Psoas muscle (tissue), 8 donors: ENCODE data around the gene PLA2G2E. TPM values are rescaled to one million over a fixed set of nuclear protein-coding genes. Genes with fewer than 3 reads are reported as not detected.

Source experiments
- ATAC-seq, 4 donors: fragments of 200-7000 bp; cut with Tn5 transposase; one replicate each; pipeline ENCODE4 v1.9.1; 2020; ENCODE audit warnings: moderate library complexity in 3 of 4, mild to moderate bottlenecking in 2 of 4
- DNase-seq, 2 donors: peaks; one replicate each; pipeline ENCODE4 v3.0.0-alpha.2; 2020
- H3K27ac ChIP-seq: fragments of 200-600 bp; one replicate; pipeline ENCODE4 v1.8.0; 2022
- H3K27me3 ChIP-seq, 3 donors: fragments of 200-600 bp in 1 of 3; one replicate each; pipeline versions ENCODE4 v1.6.1 to v1.8.0; 2013 to 2022; ENCODE audit warnings: low read length in 2 of 3, mild to moderate bottlenecking in 2 of 3, moderate library complexity in 1 of 3; ENCODE audit not compliant: insufficient read depth in 3 of 3
- H3K36me3 ChIP-seq, 2 donors: fragments of 200-600 bp in 1 of 2; one replicate each; pipeline versions ENCODE4 v1.6.1 to v1.8.0; 2013 to 2022; ENCODE audit warnings: low read depth in 1 of 2, mild to moderate bottlenecking in 1 of 2, moderate library complexity in 1 of 2; ENCODE audit not compliant: insufficient read depth in 1 of 2
- H3K4me1 ChIP-seq: fragments of 200-600 bp; one replicate; pipeline ENCODE4 v1.8.0; 2022
- H3K4me3 ChIP-seq: fragments of 200-600 bp; one replicate; pipeline ENCODE4 v1.8.0; 2022; ENCODE audit warnings: mild to moderate bottlenecking
- H3K9me3 ChIP-seq: fragments of 200-600 bp; one replicate; pipeline ENCODE4 v1.8.0; 2022
- WGBS, 3 donors: extraction: QIAGEN DNeasy Blood & Tissue Kit; methylation state at CpG; one replicate each; pipeline versions ENCODE4 v1.1.6 to v1.1.7; 2013; 5-methylcytosine and 5-hydroxymethylcytosine counted together
- intact Hi-C, 2 donors: fragments of 100-400 bp; cut with DNase I; formaldehyde crosslinking; loops; one replicate each; pipeline versions ENCODE4 v1.11.0 to v1.14.2; 2022
- polyA plus RNA-seq, 3 donors: library from polyadenylated mRNA; stranded (reverse); fragments of 200-250 nt; gene quantifications; one replicate each; pipeline ENCODE4 v1.2.3, GENCODE V29; 2013
- total RNA-seq, 4 donors: library from RNA; stranded (reverse); fragmentation: NEBNext Ultra II Directional in 2 of 4; extraction: Animal tissue kit (Norgen Biotek cat#: 25700) in 2 of 4; gene quantifications; one replicate each; pipeline versions ENCODE4 v1.2.1 to v1.2.4, GENCODE V29; 2021 to 2023
- TF ChIP-seq, protein P1 (sequence below): fragments of 200-600 bp; IDR thresholded peaks from one replicate; pipeline ENCODE4 v1.8.0; 2022; ENCODE audit warnings: antibody characterized with exemption
- donor health status: healthy with polysubstance abuse.
- donor health status: DM: no; HTN: no; CAD: no; lungs with moderate emphysema.
- donor health status: Bipolar disorder and iron deficiency.
- donor health status: healthy.
- donor health status: DM: yes; HTN: yes; CAD: no.
- donor health status: DM: no; HTN: no; CAD: no.
- donor health status: DM: no; HTN: no; CAD: no.
- donor health status: DM: yes; HTN: yes; CAD: no.

PLA2G2E gene
- total and polyA plus RNA-seq, 7 donors, result not detected

DNA sequence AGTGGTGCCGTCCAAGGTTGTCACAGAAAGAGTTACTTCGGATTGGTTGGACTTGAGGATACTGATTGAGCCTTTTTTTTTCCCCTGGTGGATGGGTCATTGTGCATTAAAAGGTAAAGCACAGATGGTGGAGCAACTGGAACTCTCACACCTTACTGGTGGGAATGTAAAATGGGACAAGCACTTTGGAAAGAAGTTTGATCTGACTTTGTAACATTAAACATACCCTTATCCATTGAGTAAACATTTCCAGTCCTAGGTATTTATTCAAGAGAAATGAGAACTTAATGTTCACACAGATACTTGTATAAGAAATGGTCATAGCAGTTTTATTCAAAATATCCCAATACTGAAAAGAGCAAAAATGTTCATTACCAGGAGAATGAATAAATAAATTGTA lies 41.1 kb upstream of the PLA2G2E start:
- no peak overlapping the region for H3K27ac ChIP-seq
- H3K9me3 ChIP-seq, result no peaks in the 10 kb centered on the region
- H3K4me1 ChIP-seq, result no peaks in the 10 kb centered on the region
- TF ChIP-seq, protein P1, sequence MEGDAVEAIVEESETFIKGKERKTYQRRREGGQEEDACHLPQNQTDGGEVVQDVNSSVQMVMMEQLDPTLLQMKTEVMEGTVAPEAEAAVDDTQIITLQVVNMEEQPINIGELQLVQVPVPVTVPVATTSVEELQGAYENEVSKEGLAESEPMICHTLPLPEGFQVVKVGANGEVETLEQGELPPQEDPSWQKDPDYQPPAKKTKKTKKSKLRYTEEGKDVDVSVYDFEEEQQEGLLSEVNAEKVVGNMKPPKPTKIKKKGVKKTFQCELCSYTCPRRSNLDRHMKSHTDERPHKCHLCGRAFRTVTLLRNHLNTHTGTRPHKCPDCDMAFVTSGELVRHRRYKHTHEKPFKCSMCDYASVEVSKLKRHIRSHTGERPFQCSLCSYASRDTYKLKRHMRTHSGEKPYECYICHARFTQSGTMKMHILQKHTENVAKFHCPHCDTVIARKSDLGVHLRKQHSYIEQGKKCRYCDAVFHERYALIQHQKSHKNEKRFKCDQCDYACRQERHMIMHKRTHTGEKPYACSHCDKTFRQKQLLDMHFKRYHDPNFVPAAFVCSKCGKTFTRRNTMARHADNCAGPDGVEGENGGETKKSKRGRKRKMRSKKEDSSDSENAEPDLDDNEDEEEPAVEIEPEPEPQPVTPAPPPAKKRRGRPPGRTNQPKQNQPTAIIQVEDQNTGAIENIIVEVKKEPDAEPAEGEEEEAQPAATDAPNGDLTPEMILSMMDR, result no peak
- no peak overlapping the region for H3K4me3 ChIP-seq
- ATAC-seq (no peak), DNase-seq (no peak)
- H3K36me3 ChIP-seq, result no peaks in the 10 kb centered on the region
- intact Hi-C loops, result no loop called here
- peaks cover 0 to 15% (median 0%) of the 10 kb centered on the region in 3 donors for H3K27me3 ChIP-seq
- WGBS, 3 donors, result 47 to 87% (median 50%) methylated on average over 2 of the region's 2 CpGs

DNA sequence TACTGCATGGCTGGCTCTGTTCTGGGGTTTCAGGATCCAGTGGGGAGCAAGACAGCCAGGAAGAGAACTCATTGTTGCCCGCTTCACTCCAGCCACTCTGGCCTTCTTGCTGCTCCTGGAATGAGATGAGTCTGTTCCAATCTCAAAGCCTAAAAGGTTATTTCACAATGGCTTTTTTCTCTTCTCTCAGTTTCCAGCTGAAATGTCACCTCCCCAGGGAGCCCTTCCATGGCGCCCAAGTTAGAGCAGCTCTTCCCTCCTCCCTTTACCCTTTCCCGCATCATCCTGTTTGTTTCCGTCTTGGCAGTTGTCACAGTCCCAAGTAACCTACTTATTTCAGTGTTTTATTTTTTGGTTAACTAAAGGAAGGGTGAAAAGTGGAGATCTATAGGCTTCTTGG lies 40.2 kb upstream of the PLA2G2E start:
- TF ChIP-seq, protein P1, result no peak
- DNase-seq (no peak), ATAC-seq (no peak)
- WGBS, 3 donors, result 71 to 86% (median 82%) methylated on average over 4 of the region's 4 CpGs
- no peak overlapping the region for H3K27ac ChIP-seq
- peaks cover 0 to 13% (median 2%) of the 10 kb centered on the region in 3 donors for H3K27me3 ChIP-seq
- no peak overlapping the region for H3K4me3 ChIP-seq
- H3K4me1 ChIP-seq, result no peaks in the 10 kb centered on the region
- no peaks in the 10 kb centered on the region for H3K36me3 ChIP-seq
- intact Hi-C loops, result no loop called here
- H3K9me3 ChIP-seq, result no peaks in the 10 kb centered on the region

GRCh38 chr1:19960591-19960990 lies 37.2 kb upstream of the PLA2G2E start:
- no peak overlapping the region for H3K4me3 ChIP-seq
- TF ChIP-seq, protein P1, result no peak
- peaks cover 0 to 30% (median 2%) of the 10 kb centered on the region in 3 donors for H3K27me3 ChIP-seq
- WGBS, 3 donors, result 41 to 45% (median 44%) methylated on average over 5 of the region's 5 CpGs
- no peak for DNase-seq
- no peaks in the 10 kb centered on the region for H3K36me3 ChIP-seq
- intact Hi-C loops, result no loop called here
- no peak for ATAC-seq
- no peaks in the 10 kb centered on the region for H3K4me1 ChIP-seq
- H3K9me3 ChIP-seq, result no peaks in the 10 kb centered on the region
- H3K27ac ChIP-seq, result no peak overlapping the region

- DNase-seq, result no peak
- peaks cover 0 to 46% (median 5%) of the 10 kb centered on the region in 3 donors for H3K27me3 ChIP-seq
- no peak overlapping the region for H3K4me3 ChIP-seq
- ATAC-seq, result no peak
- no peaks in the 10 kb centered on the region for H3K4me1 ChIP-seq
- 67 to 76% (median 75%) methylated on average over 4 of the region's 4 CpGs for WGBS, 3 donors
- H3K36me3 ChIP-seq, result no peaks in the 10 kb centered on the region
- TF ChIP-seq, protein P1, result no peak
- no peak overlapping the region for H3K27ac ChIP-seq
- intact Hi-C loops, result no loop called here
- H3K9me3 ChIP-seq, result no peaks in the 10 kb centered on the region
Measured at GRCh38 chr1:19957779-19958178, 34.4 kb upstream of the PLA2G2E start.

- H3K4me1 ChIP-seq, result no peaks in the 10 kb centered on the region
- H3K4me3 ChIP-seq, result no peak overlapping the region
- DNase-seq (no peak), ATAC-seq (no peak)
- no peaks in the 10 kb centered on the region for H3K9me3 ChIP-seq
- intact Hi-C loops, result no loop called here
- H3K27me3 ChIP-seq, result peaks cover 0 to 50% (median 5%) of the 10 kb centered on the region in 3 donors
- 46 to 56% (median 55%) methylated on average over 11 of the region's 11 CpGs for WGBS, 3 donors
- H3K27ac ChIP-seq, result no peak overlapping the region
- no peaks in the 10 kb centered on the region for H3K36me3 ChIP-seq
- TF ChIP-seq, protein P1, result no peak
Measured at GRCh38 chr1:19955534-19956170, 32.2 kb upstream of the PLA2G2E start.
